Dendritic cell treated with granulocyte-macrophage colony-stimulating factor and Interleukin-4, amounts not matched to agents 40 ng/mL and 50 ng/mL, for 4 days (primary cell): Measurements from ENCODE around the gene ZBTB11.
"Not testable (repeated sequence)": the region's sequence is repeated elsewhere in the genome, so short reads cannot be mapped to it uniquely, and the experiment has no call there.

Experiments
- H3K27ac Mint-ChIP-seq: one replicate; pipeline ENCODE4 v1.8.0; 2022; ENCODE audit warnings: mild to moderate bottlenecking, mixed read lengths
- H3K27me3 Mint-ChIP-seq: one replicate; pipeline ENCODE4 v1.8.0; 2022; ENCODE audit warnings: mild to moderate bottlenecking, mixed read lengths
- H3K36me3 Mint-ChIP-seq: one replicate; pipeline ENCODE4 v1.8.0; 2022; ENCODE audit warnings: low read depth, mixed read lengths
- H3K4me1 Mint-ChIP-seq: one replicate; pipeline ENCODE4 v1.8.0; 2022; ENCODE audit warnings: low read depth, mixed read lengths
- H3K4me3 Mint-ChIP-seq: one replicate; pipeline ENCODE4 v1.8.0; 2022; ENCODE audit warnings: mild to moderate bottlenecking, moderate library complexity, mixed read lengths
- H3K9me3 Mint-ChIP-seq: one replicate; pipeline ENCODE4 v1.8.0; 2022; ENCODE audit warnings: mixed read lengths
- intact Hi-C: fragments of 100-400 bp; cut with micrococcal nuclease; formaldehyde crosslinking; loops from one replicate; pipeline ENCODE4 v1.15.0; 2022

Gene ZBTB11

GRCh38 chr3:101676765-101677435 is at the start of gene ZBTB11:
TSS of gene ZBTB11 (minus strand) at chr3:101677132. CDS start at chr3:101676914, 218 bp downstream.
- intact Hi-C loops = loop anchor here (1.0 to 5.0 kb wide), 5 partner anchors 9 to 1415 kb away; partner anchors contain the start of genes CEP97, NXPE3, RPL24 and TBC1D23
- peaks cover 52% of the 10 kb centered on the region for H3K36me3 Mint-ChIP-seq
- H3K4me1 Mint-ChIP-seq = peaks cover 46% of the 10 kb centered on the region
- H3K4me3 Mint-ChIP-seq = peak within 1 kb of the TSS; percentile 89
- H3K9me3 Mint-ChIP-seq = no peaks in the 10 kb centered on the region
- H3K27me3 Mint-ChIP-seq = no peaks in the 10 kb centered on the region
- peak within 1 kb of the TSS; percentile 98 for H3K27ac Mint-ChIP-seq

GRCh38 chr3:101725890-101726275 is 49.0 kb upstream of the ZBTB11 start:
- peak overlapping the region; percentile 97 for H3K4me3 Mint-ChIP-seq
- no peaks in the 10 kb centered on the region for H3K9me3 Mint-ChIP-seq
- H3K4me1 Mint-ChIP-seq = peaks cover 27% of the 10 kb centered on the region
- H3K36me3 Mint-ChIP-seq = peaks cover 26% of the 10 kb centered on the region
- no peaks in the 10 kb centered on the region for H3K27me3 Mint-ChIP-seq
- intact Hi-C loops = loop anchor here (1.0 to 5.0 kb wide), 3 partner anchors 39 to 53 kb away; partner anchors contain the start of genes NXPE3 and RPL24
- no peak overlapping the region for H3K27ac Mint-ChIP-seq

- H3K36me3 Mint-ChIP-seq = peaks cover 20% of the 10 kb centered on the region
- peak overlapping the region; percentile 97 for H3K4me3 Mint-ChIP-seq
- H3K27me3 Mint-ChIP-seq = no peaks in the 10 kb centered on the region
- H3K4me1 Mint-ChIP-seq = peaks cover 31% of the 10 kb centered on the region
- no peaks in the 10 kb centered on the region for H3K9me3 Mint-ChIP-seq
- H3K27ac Mint-ChIP-seq = peak overlapping the region; percentile 91
- intact Hi-C loops = loop anchor here (1.0 to 5.0 kb wide), 3 partner anchors 39 to 54 kb away; partner anchors contain the start of genes NXPE3 and RPL24
Measured at GRCh38 chr3:101725194-101725889, 48.4 kb upstream of the ZBTB11 start.

- peaks cover 13% of the 10 kb centered on the region for H3K36me3 Mint-ChIP-seq
- peak within 1 kb of the TSS; percentile 97 for H3K4me3 Mint-ChIP-seq
- no peaks in the 10 kb centered on the region for H3K9me3 Mint-ChIP-seq
- peak within 1 kb of the TSS; percentile 91 for H3K27ac Mint-ChIP-seq
- intact Hi-C loops = loop anchor here (1.0 to 5.0 kb wide), 4 partner anchors 38 to 55 kb away; partner anchors contain the start of genes NXPE3, RPL24 and ZBTB11
- H3K27me3 Mint-ChIP-seq = no peaks in the 10 kb centered on the region
- peaks cover 31% of the 10 kb centered on the region for H3K4me1 Mint-ChIP-seq
Measured at GRCh38 chr3:101724329-101725193, 47.6 kb upstream of the ZBTB11 start, which contains the start of gene CEP97. TSS of gene CEP97 (plus strand) at chr3:101724614. CDS start at chr3:101724677, 63 bp downstream.

GRCh38 chr3:101722394-101723173 is 45.7 kb upstream of the ZBTB11 start:
- intact Hi-C loops = no loop called here
- H3K9me3 Mint-ChIP-seq = no peaks in the 10 kb centered on the region
- H3K4me3 Mint-ChIP-seq = no peak overlapping the region
- H3K36me3 Mint-ChIP-seq = peaks cover 10% of the 10 kb centered on the region
- H3K27me3 Mint-ChIP-seq = no peaks in the 10 kb centered on the region
- peak overlapping the region; percentile 50 for H3K27ac Mint-ChIP-seq
- H3K4me1 Mint-ChIP-seq = peaks cover 31% of the 10 kb centered on the region

- Mint-ChIP-seq H3K9me3 (no peaks in the 10 kb centered on the region), H3K27me3 (no peaks in the 10 kb centered on the region), H3K4me3 (no peak overlapping the region), H3K4me1 (peaks cover 31% of the 10 kb centered on the region), H3K27ac (peak overlapping the region; percentile 50), H3K36me3 (peaks cover 10% of the 10 kb centered on the region)
- intact Hi-C loops = no loop called here
Measured at GRCh38 chr3:101720851-101721840, 44.2 kb upstream of the ZBTB11 start.

- intact Hi-C loops = no loop called here
- Mint-ChIP-seq H3K27ac (no peak overlapping the region), H3K27me3 (no peaks in the 10 kb centered on the region), H3K4me3 (no peak overlapping the region), H3K9me3 (no peaks in the 10 kb centered on the region), H3K36me3 (peaks cover 3% of the 10 kb centered on the region), H3K4me1 (peaks cover 21% of the 10 kb centered on the region)
Measured at GRCh38 chr3:101719604-101720185, 42.8 kb upstream of the ZBTB11 start.

- no peaks in the 10 kb centered on the region for H3K27me3 Mint-ChIP-seq
- H3K36me3 Mint-ChIP-seq = no peaks in the 10 kb centered on the region
- H3K4me3 Mint-ChIP-seq = no peak overlapping the region
- peaks cover 21% of the 10 kb centered on the region for H3K4me1 Mint-ChIP-seq
- no peaks in the 10 kb centered on the region for H3K9me3 Mint-ChIP-seq
- H3K27ac Mint-ChIP-seq = no peak overlapping the region
- intact Hi-C loops = no loop called here
Measured at GRCh38 chr3:101718455-101718854, 41.5 kb upstream of the ZBTB11 start.

- Mint-ChIP-seq H3K4me1 (no peaks in the 10 kb centered on the region), H3K9me3 (no peaks in the 10 kb centered on the region), H3K27ac (no peak overlapping the region), H3K27me3 (no peaks in the 10 kb centered on the region), H3K4me3 (no peak overlapping the region), H3K36me3 (no peaks in the 10 kb centered on the region)
- intact Hi-C loops = loop anchor here (10.0 kb wide), 1 partner anchor 516 kb away; no protein-coding TSS in a partner anchor
Measured at GRCh38 chr3:101709126-101709525, 32.2 kb upstream of the ZBTB11 start.

- H3K36me3 Mint-ChIP-seq, H3K27me3 Mint-ChIP-seq, H3K4me3 Mint-ChIP-seq, H3K27ac Mint-ChIP-seq, H3K4me1 Mint-ChIP-seq, H3K9me3 Mint-ChIP-seq: not testable (repeated sequence)
- intact Hi-C loops = loop anchor here (10.0 kb wide), 1 partner anchor 520 kb away; no protein-coding TSS in a partner anchor
Measured at GRCh38 chr3:101704639-101705038, 27.7 kb upstream of the ZBTB11 start.

GRCh38 chr3:101703169-101703568 is 26.2 kb upstream of the ZBTB11 start:
- intact Hi-C loops = loop anchor here (10.0 kb wide), 1 partner anchor 522 kb away; no protein-coding TSS in a partner anchor
- no peaks in the 10 kb centered on the region for H3K4me1 Mint-ChIP-seq
- no peaks in the 10 kb centered on the region for H3K9me3 Mint-ChIP-seq
- no peaks in the 10 kb centered on the region for H3K36me3 Mint-ChIP-seq
- no peak overlapping the region for H3K27ac Mint-ChIP-seq
- H3K27me3 Mint-ChIP-seq = no peaks in the 10 kb centered on the region
- no peak overlapping the region for H3K4me3 Mint-ChIP-seq

- intact Hi-C loops = loop anchor here (10.0 kb wide), 1 partner anchor 522 kb away; no protein-coding TSS in a partner anchor
- no peaks in the 10 kb centered on the region for H3K36me3 Mint-ChIP-seq
- no peaks in the 10 kb centered on the region for H3K9me3 Mint-ChIP-seq
- H3K27me3 Mint-ChIP-seq = no peaks in the 10 kb centered on the region
- H3K27ac Mint-ChIP-seq = no peak overlapping the region
- no peak overlapping the region for H3K4me3 Mint-ChIP-seq
- H3K4me1 Mint-ChIP-seq = no peaks in the 10 kb centered on the region
Measured at GRCh38 chr3:101702726-101703125, 25.8 kb upstream of the ZBTB11 start.
